ENCODE results near the gene NMRK1.
A peak's percentile ranks its signal among the peaks of the same experiment; 100 is the strongest.

The NMRK1 gene

GRCh38 chr9:75061169-75061568, 26.8 kb downstream of the NMRK1 start:
- ATAC-seq (ENCODE audit: low read depth) (no peak), DNase-seq (ENCODE audit: low spot score in 2 of 2) (no peak)
- Mint-ChIP-seq H3K36me3 (peaks cover 6% of the 10 kb centered on the region), H3K4me1 (no peaks in the 10 kb centered on the region), H3K27me3 (no peaks in the 10 kb centered on the region), H3K9me3 (peaks cover 1% of the 10 kb centered on the region), H3K4me3 (no peak overlapping the region), H3K27ac (no peak overlapping the region)

- peaks cover 6% of the 10 kb centered on the region for H3K4me1 Mint-ChIP-seq
- H3K4me3 Mint-ChIP-seq, result no peak overlapping the region
- no peaks in the 10 kb centered on the region for H3K27me3 Mint-ChIP-seq
- H3K9me3 Mint-ChIP-seq, result peaks cover 1% of the 10 kb centered on the region
- DNase-seq (ENCODE audit: low spot score in 2 of 2) (no peak), ATAC-seq (ENCODE audit: low read depth) (no peak)
- H3K27ac Mint-ChIP-seq, result no peak overlapping the region
- peaks cover 3% of the 10 kb centered on the region for H3K36me3 Mint-ChIP-seq
Measured at GRCh38 chr9:75054368-75055001, 33.5 kb downstream of the NMRK1 start.

- Mint-ChIP-seq H3K27me3 (no peaks in the 10 kb centered on the region), H3K9me3 (no peaks in the 10 kb centered on the region), H3K36me3 (no peaks in the 10 kb centered on the region), H3K4me1 (peaks cover 6% of the 10 kb centered on the region), H3K27ac (peak overlapping the region; percentile 31), H3K4me3 (peak overlapping the region; percentile 60)
- peak; percentile 100 for ATAC-seq (ENCODE audit: low read depth)
- peak in 1 of 2 donors; percentile 46 for DNase-seq (ENCODE audit: low spot score in 2 of 2)
Measured at GRCh38 chr9:75053869-75054268, 34.1 kb downstream of the NMRK1 start.

- H3K9me3 Mint-ChIP-seq, result no peaks in the 10 kb centered on the region
- ATAC-seq (ENCODE audit: low read depth) (no peak), DNase-seq (ENCODE audit: low spot score in 2 of 2) (no peak)
- H3K27me3 Mint-ChIP-seq, result no peaks in the 10 kb centered on the region
- H3K27ac Mint-ChIP-seq, result no peak overlapping the region
- H3K4me3 Mint-ChIP-seq, result no peak overlapping the region
- H3K4me1 Mint-ChIP-seq, result peaks cover 6% of the 10 kb centered on the region
- H3K36me3 Mint-ChIP-seq, result no peaks in the 10 kb centered on the region
Measured at GRCh38 chr9:75051285-75051684, 36.7 kb downstream of the NMRK1 start.

GRCh38 chr9:75047506-75047905, 40.4 kb downstream of the NMRK1 start:
- no peak overlapping the region for H3K27ac Mint-ChIP-seq
- DNase-seq (ENCODE audit: low spot score in 2 of 2) (no peak), ATAC-seq (ENCODE audit: low read depth) (no peak)
- H3K4me3 Mint-ChIP-seq, result no peak overlapping the region
- peaks cover 2% of the 10 kb centered on the region for H3K27me3 Mint-ChIP-seq
- H3K36me3 Mint-ChIP-seq, result no peaks in the 10 kb centered on the region
- H3K4me1 Mint-ChIP-seq, result no peaks in the 10 kb centered on the region
- H3K9me3 Mint-ChIP-seq, result no peaks in the 10 kb centered on the region

GRCh38 chr9:75046725-75047345, 41.1 kb downstream of the NMRK1 start:
- no peak for ATAC-seq (ENCODE audit: low read depth)
- no peaks in the 10 kb centered on the region for H3K4me1 Mint-ChIP-seq
- no peaks in the 10 kb centered on the region for H3K36me3 Mint-ChIP-seq
- DNase-seq (ENCODE audit: low spot score in 2 of 2), result no peak
- H3K27ac Mint-ChIP-seq, result no peak overlapping the region
- no peak overlapping the region for H3K4me3 Mint-ChIP-seq
- H3K27me3 Mint-ChIP-seq, result peaks cover 2% of the 10 kb centered on the region
- H3K9me3 Mint-ChIP-seq, result no peaks in the 10 kb centered on the region

GRCh38 chr9:75041041-75041440, 46.9 kb downstream of the NMRK1 start:
- H3K27ac Mint-ChIP-seq, result no peak overlapping the region
- no peaks in the 10 kb centered on the region for H3K9me3 Mint-ChIP-seq
- peaks cover 2% of the 10 kb centered on the region for H3K27me3 Mint-ChIP-seq
- DNase-seq (ENCODE audit: low spot score in 2 of 2) (no peak), ATAC-seq (ENCODE audit: low read depth) (no peak)
- H3K4me1 Mint-ChIP-seq, result peaks cover 6% of the 10 kb centered on the region
- no peak overlapping the region for H3K4me3 Mint-ChIP-seq
- H3K36me3 Mint-ChIP-seq, result no peaks in the 10 kb centered on the region

- peak overlapping the region; percentile 28 for H3K27ac Mint-ChIP-seq
- ATAC-seq (ENCODE audit: low read depth), result no peak
- no peaks in the 10 kb centered on the region for H3K36me3 Mint-ChIP-seq
- no peak overlapping the region for H3K4me3 Mint-ChIP-seq
- peaks cover 6% of the 10 kb centered on the region for H3K4me1 Mint-ChIP-seq
- peaks cover 1% of the 10 kb centered on the region for H3K27me3 Mint-ChIP-seq
- DNase-seq (ENCODE audit: low spot score in 2 of 2), result no peak
- H3K9me3 Mint-ChIP-seq, result no peaks in the 10 kb centered on the region
Measured at GRCh38 chr9:75039801-75040200, 48.2 kb downstream of the NMRK1 start.

GRCh38 chr9:75039009-75039408, 48.9 kb downstream of the NMRK1 start:
- Mint-ChIP-seq H3K27ac (no peak overlapping the region), H3K27me3 (no peaks in the 10 kb centered on the region), H3K36me3 (no peaks in the 10 kb centered on the region), H3K9me3 (no peaks in the 10 kb centered on the region), H3K4me1 (peaks cover 6% of the 10 kb centered on the region), H3K4me3 (no peak overlapping the region)
- no peak for ATAC-seq (ENCODE audit: low read depth)
- no peak for DNase-seq (ENCODE audit: low spot score in 2 of 2)

- no peak overlapping the region for H3K27ac Mint-ChIP-seq
- no peaks in the 10 kb centered on the region for H3K27me3 Mint-ChIP-seq
- ATAC-seq (ENCODE audit: low read depth) (no peak), DNase-seq (ENCODE audit: low spot score in 2 of 2) (no peak)
- peaks cover 6% of the 10 kb centered on the region for H3K4me1 Mint-ChIP-seq
- H3K36me3 Mint-ChIP-seq, result no peaks in the 10 kb centered on the region
- no peak overlapping the region for H3K4me3 Mint-ChIP-seq
- no peaks in the 10 kb centered on the region for H3K9me3 Mint-ChIP-seq
Measured at GRCh38 chr9:75036793-75037192, 51.2 kb downstream of the NMRK1 start.

GRCh38 chr9:75033791-75034473, 54.0 kb downstream of the NMRK1 start:
- no peaks in the 10 kb centered on the region for H3K36me3 Mint-ChIP-seq
- no peak overlapping the region for H3K4me3 Mint-ChIP-seq
- DNase-seq (ENCODE audit: low spot score in 2 of 2) (no peak), ATAC-seq (ENCODE audit: low read depth) (no peak)
- no peaks in the 10 kb centered on the region for H3K27me3 Mint-ChIP-seq
- no peaks in the 10 kb centered on the region for H3K4me1 Mint-ChIP-seq
- H3K27ac Mint-ChIP-seq, result no peak overlapping the region
- no peaks in the 10 kb centered on the region for H3K9me3 Mint-ChIP-seq

GRCh38 chr9:75027187-75028107, 60.5 kb downstream of the NMRK1 start:
- Mint-ChIP-seq H3K4me3 (peak overlapping the region; percentile 83), H3K27ac (peak overlapping the region; percentile 83), H3K27me3 (no peaks in the 10 kb centered on the region), H3K4me1 (peaks cover 24% of the 10 kb centered on the region), H3K36me3 (no peaks in the 10 kb centered on the region), H3K9me3 (no peaks in the 10 kb centered on the region)
- ATAC-seq (ENCODE audit: low read depth) (peak; percentile 12), DNase-seq (ENCODE audit: low spot score in 2 of 2) (peak in 1 of 2 donors; percentile 16)

GRCh38 chr9:75023846-75024245, 64.1 kb downstream of the NMRK1 start:
- Mint-ChIP-seq H3K4me1 (peaks cover 35% of the 10 kb centered on the region), H3K27ac (no peak overlapping the region), H3K9me3 (no peaks in the 10 kb centered on the region), H3K36me3 (no peaks in the 10 kb centered on the region), H3K4me3 (no peak overlapping the region), H3K27me3 (no peaks in the 10 kb centered on the region)
- DNase-seq (ENCODE audit: low spot score in 2 of 2) (no peak), ATAC-seq (ENCODE audit: low read depth) (no peak)

GRCh38 chr9:75019654-75020053, 68.3 kb downstream of the NMRK1 start:
- ATAC-seq (ENCODE audit: low read depth), result no peak
- H3K9me3 Mint-ChIP-seq, result no peaks in the 10 kb centered on the region
- no peaks in the 10 kb centered on the region for H3K27me3 Mint-ChIP-seq
- peaks cover 1% of the 10 kb centered on the region for H3K36me3 Mint-ChIP-seq
- no peak overlapping the region for H3K27ac Mint-ChIP-seq
- H3K4me3 Mint-ChIP-seq, result no peak overlapping the region
- H3K4me1 Mint-ChIP-seq, result peaks cover 17% of the 10 kb centered on the region
- no peak for DNase-seq (ENCODE audit: low spot score in 2 of 2)

All from memory B cell (primary cell).